H1 (cell line): ENCODE results near the gene CACNA2D3. TPM values are rescaled to one million over a fixed set of nuclear protein-coding genes. Genes with fewer than 3 reads are reported as not detected.
A peak's percentile ranks its signal among the peaks of the same experiment; 100 is the strongest.

ENCODE experiments used
- CTCF ChIA-PET: fragments of 300-600 bp; sonication (Branson Sonifier 250); formaldehyde crosslinking; loops from one replicate; lab custom pipeline; 2021; ENCODE audit not compliant: partially characterized antibody; lab: Charles Lee
- POLR2A ChIA-PET: fragments of 300-600 bp; sonication (Branson Sonifier 250); formaldehyde crosslinking; loops from one replicate; lab custom pipeline; 2021; ENCODE audit warnings: inconsistent platforms; ENCODE audit not compliant: partially characterized antibody; lab: Charles Lee
- DNase-seq, 2 experiments: peaks; one replicate each; pipeline versions ENCODE4 v3.0.0 to v3.0.0-alpha.2; 2010 to 2022; ENCODE audit warnings: low spot score in 2 of 2, low read depth in 1 of 2, mixed read lengths in 1 of 2
- FAIRE-seq: peaks from 2 replicates; lab custom pipeline; 2011; peaks lifted over from hg19 to GRCh38; lab: Jason Lieb, UNC
- H2AFZ ChIP-seq: 2 replicates; pipeline ENCODE4 v1.8.1; 2012; ENCODE audit warnings: low read length, inconsistent platforms
- H2AK5ac ChIP-seq: 2 replicates; pipeline ENCODE4 v1.6.1; 2013; ENCODE audit warnings: low read depth, low read length
- H2BK120ac ChIP-seq: replicated peaks from 2 replicates; pipeline ENCODE3; 2013; ENCODE audit warnings: low read depth, low read length, inconsistent platforms
- H2BK12ac ChIP-seq: 2 replicates; pipeline ENCODE4 v1.6.1; 2013; ENCODE audit warnings: low read depth, low read length
- H2BK15ac ChIP-seq: 2 replicates; pipeline ENCODE4 v1.6.1; 2013; ENCODE audit warnings: low read length
- H2BK20ac ChIP-seq: 2 replicates; pipeline ENCODE4 v1.6.1; 2013; ENCODE audit warnings: low read length
- H2BK5ac ChIP-seq: 2 replicates; pipeline ENCODE4 v1.6.1; 2013; ENCODE audit warnings: low read depth, low read length
- H3K14ac ChIP-seq: 2 replicates; pipeline ENCODE4 v1.6.1; 2013; ENCODE audit warnings: inconsistent platforms; ENCODE audit not compliant: insufficient read length
- H3K18ac ChIP-seq: 2 replicates; pipeline ENCODE4 v1.6.1; 2013; ENCODE audit warnings: low read length; ENCODE audit errors: extremely low read depth
- H3K23ac ChIP-seq: 2 replicates; pipeline ENCODE4 v1.6.1; 2013; ENCODE audit warnings: inconsistent platforms; ENCODE audit not compliant: insufficient read length
- H3K23me2 ChIP-seq: 2 replicates; pipeline ENCODE4 v1.6.1; 2013; ENCODE audit warnings: low read depth, low read length
- H3K27ac ChIP-seq: 2 replicates; pipeline ENCODE4 v1.6.1; 2011; ENCODE audit warnings: low read depth, low read length, inconsistent platforms
- H3K27me3 ChIP-seq, 4 experiments: replicated peaks in 1 of 4; 1 replicate in 1 of 4; 2 replicates in 3 of 4; pipeline versions ENCODE4 v1.6.1 to v1.8.1; 2011 to 2013; ENCODE audit warnings: low read length in 3 of 4, mild to moderate bottlenecking in 3 of 4, inconsistent platforms in 2 of 4, mixed read lengths in 2 of 4, moderate library complexity in 1 of 4; ENCODE audit not compliant: control insufficient read depth in 3 of 4, insufficient read depth in 3 of 4; ENCODE audit errors: extremely low read depth in 1 of 4
- H3K36me3 ChIP-seq, 4 experiments: 2 replicates each; pipeline versions ENCODE4 v1.6.1 to v1.8.1; 2011 to 2013; ENCODE audit warnings: mild to moderate bottlenecking in 4 of 4, low read length in 3 of 4, moderate library complexity in 2 of 4, control low read depth in 1 of 4, inconsistent platforms in 1 of 4; ENCODE audit not compliant: insufficient read depth in 4 of 4, control insufficient read depth in 2 of 4
- H3K4ac ChIP-seq: replicated peaks from 2 replicates; pipeline ENCODE3; 2013; ENCODE audit warnings: low read length, low read depth, mixed read lengths, inconsistent platforms; ENCODE audit not compliant: insufficient read length
- H3K4me1 ChIP-seq, 4 experiments: replicated peaks in 1 of 4; 1 replicate in 1 of 4; 2 replicates in 3 of 4; pipeline versions ENCODE4 v1.6.1 to v1.8.1; 2011 to 2013; ENCODE audit warnings: low read length in 3 of 4, inconsistent platforms in 2 of 4, mixed read lengths in 1 of 4; ENCODE audit not compliant: insufficient read depth in 4 of 4, control insufficient read depth in 3 of 4
- H3K4me2 ChIP-seq, 2 experiments: 2 replicates each; pipeline versions ENCODE4 v1.6.1 to v1.8.1; 2011 to 2013; ENCODE audit warnings: low read depth in 2 of 2, low read length in 2 of 2, control low read depth in 1 of 2, inconsistent platforms in 1 of 2, mild to moderate bottlenecking in 1 of 2; ENCODE audit not compliant: insufficient read depth in 1 of 2
- H3K4me3 ChIP-seq, 4 experiments: fragments of 200-600, 300-600 bp in 1 of 4; sonication (generic), shearing (Covaris generic), sonication (Bioruptor Twin) in 1 of 4; 2 replicates each; pipeline versions ENCODE4 v1.5.1 to v1.8.1; 2011 to 2016; ENCODE audit warnings: low read length in 4 of 4, low read depth in 3 of 4, control low read depth in 2 of 4, inconsistent platforms in 2 of 4, mild to moderate bottlenecking in 2 of 4, mixed read lengths in 1 of 4, moderate library complexity in 1 of 4; ENCODE audit not compliant: insufficient read depth in 2 of 4; ENCODE audit errors: extremely low read depth in 1 of 4
- H3K56ac ChIP-seq: replicated peaks from 2 replicates; pipeline ENCODE3; 2013; ENCODE audit warnings: low read depth, mild to moderate bottlenecking, mixed read lengths, low read length, inconsistent platforms; ENCODE audit not compliant: insufficient read length
- H3K79me1 ChIP-seq: 2 replicates; pipeline ENCODE4 v1.6.1; 2013; ENCODE audit warnings: low read depth, low read length, control low read depth
- H3K79me2 ChIP-seq, 2 experiments: 2 replicates each; pipeline versions ENCODE4 v1.6.1 to v1.8.1; 2012 to 2013; ENCODE audit warnings: low read length in 2 of 2, mild to moderate bottlenecking in 2 of 2, inconsistent platforms in 1 of 2; ENCODE audit not compliant: insufficient read depth in 2 of 2, control insufficient read depth in 1 of 2
- H3K9ac ChIP-seq, 4 experiments: replicated peaks in 1 of 4; 1 replicate in 1 of 4; 2 replicates in 3 of 4; pipeline versions ENCODE4 v1.6.1 to v1.8.1; 2011 to 2013; ENCODE audit warnings: low read depth in 3 of 4, low read length in 3 of 4, control low read depth in 2 of 4, mild to moderate bottlenecking in 2 of 4, moderate library complexity in 2 of 4, inconsistent platforms in 1 of 4; ENCODE audit errors: extremely low read depth in 1 of 4
- H3K9me3 ChIP-seq, 2 experiments: 2 replicates each; pipeline versions ENCODE4 v1.6.1 to v1.8.1; 2012 to 2013; ENCODE audit warnings: mild to moderate bottlenecking in 2 of 2, moderate library complexity in 2 of 2, control low read depth in 1 of 2, inconsistent platforms in 1 of 2, low read depth in 1 of 2, low read length in 1 of 2, mixed read lengths in 1 of 2; ENCODE audit not compliant: insufficient read depth in 2 of 2
- H4K20me1 ChIP-seq, 2 experiments: replicated peaks in 1 of 2; 2 replicates each; pipeline versions ENCODE3 to v1.8.1; 2011 to 2013; ENCODE audit warnings: inconsistent platforms in 2 of 2, low read length in 2 of 2, mild to moderate bottlenecking in 1 of 2; ENCODE audit not compliant: insufficient read depth in 2 of 2, control insufficient read depth in 1 of 2
- H4K5ac ChIP-seq: 2 replicates; pipeline ENCODE4 v1.6.1; 2013; ENCODE audit warnings: low read length, low read depth, mixed read lengths, inconsistent platforms; ENCODE audit not compliant: insufficient read length
- H4K8ac ChIP-seq: 2 replicates; pipeline ENCODE4 v1.8.0; 2013; ENCODE audit warnings: mild to moderate bottlenecking, moderate library complexity, low read length, inconsistent platforms; ENCODE audit not compliant: insufficient read depth; ENCODE audit errors: extremely low read depth
- H4K91ac ChIP-seq: replicated peaks from 2 replicates; pipeline ENCODE3; 2013; ENCODE audit warnings: low read length, mixed read lengths, inconsistent platforms; ENCODE audit not compliant: insufficient read length
- WGBS, 2 experiments: shearing (Covaris generic) in 1 of 2; methylation state at CpG; one replicate each; pipeline versions ENCODE4 v1.1.6 to v1.1.7; 2013 to 2015; ENCODE audit warnings: low lambda C conversion rate in 2 of 2, mixed read lengths in 2 of 2, inconsistent platforms in 1 of 2, low coverage in 1 of 2, missing lambda C conversion rate in 1 of 2; ENCODE audit not compliant: insufficient replicate concordance in 2 of 2, insufficient coverage in 1 of 2, insufficient read length in 1 of 2; ENCODE audit errors: extremely low coverage in 1 of 2, missing lambda C conversion rate in 1 of 2; 5-methylcytosine and 5-hydroxymethylcytosine counted together
- polyA plus RNA-seq, 7 experiments: library from polyadenylated mRNA; depleted of rRNA in 3 of 7; stranded (reverse) in 5 of 7; unstranded in 2 of 7; fragments of >200 nt in 5 of 7; fragments of 200-250 nt in 2 of 7; gene quantifications; 1 replicate in 5 of 7; 2 replicates in 1 of 7; 4 replicates in 1 of 7; pipeline versions ENCODE4 v1.2.1 to v1.2.3, GENCODE V29; 2011 to 2013; ENCODE audit warnings: missing spikeins in 2 of 7, mixed read lengths in 2 of 7
- total RNA-seq: library from RNA; stranded (reverse); fragmentation: NEBNext Ultra II Directional; extraction: Animal tissue kit (Norgen Biotek cat#: 25700); gene quantifications from 2 replicates; pipeline ENCODE4 v1.2.1, GENCODE V29; 2021

CACNA2D3 gene
- total and polyA plus RNA-seq, 2 of the 8 experiments (the other 6 are each of a cell fraction or from before 2014, with no cell fraction given): 1.5 to 1.8 TPM

GRCh38 chr3:54344601-54345231 lies 222.4 kb downstream of the CACNA2D3 start:
- Histone ChIP-seq H3K4me1 (peaks cover 1 to 10% (median 4%) of the 10 kb centered on the region in 4 experiments; a peak in 4 of 7 replicates), H3K4me2 (no peak overlapping the region), H2BK15ac (no peak overlapping the region), H2BK120ac (no peak overlapping the region), H4K91ac (no peak overlapping the region), H2AFZ (no peak overlapping the region), H3K27me3 (no peaks in the 10 kb centered on the region), H3K79me1 (no peaks in the 10 kb centered on the region), H3K18ac (0 out of 2 replicates have a peak overlapping the region, but pooled peaks have one; percentile 38), H2BK5ac (no peak overlapping the region), H2BK12ac (peak overlapping the region; percentile 76; the same call in 1 of the 2 replicates), H3K4ac (no peak overlapping the region), H4K8ac (no peak overlapping the region), H2AK5ac (no peak overlapping the region), H4K5ac (no peak overlapping the region), H3K23ac (no peak overlapping the region), H3K14ac (no peak overlapping the region), H3K23me2 (no peaks in the 10 kb centered on the region; the same call in 1 of the 2 replicates), H3K56ac (no peak overlapping the region), H3K36me3 (no peaks in the 10 kb centered on the region), H3K9ac (no peak overlapping the region), H3K4me3 (no peak overlapping the region), H3K79me2 (no peaks in the 10 kb centered on the region), H2BK20ac (peak overlapping the region; percentile 84; the same call in 1 of the 2 replicates), H3K9me3 (no peaks in the 10 kb centered on the region), H4K20me1 (no peaks in the 10 kb centered on the region), H3K27ac (no peak overlapping the region)
- FAIRE-seq (no peak), DNase-seq (no peak)
- 63% methylated on average over 8 of the region's 8 CpGs; no CpG with 5 or more reads in 1 of the 2 experiments for WGBS, 2 experiments
- CTCF ChIA-PET: interaction anchor here (0.6 to 1.3 kb wide), 3 partner anchors 26 to 89 kb away, joined by 3 to 4 read pairs (median 3); no protein-coding TSS in a partner anchor
- POLR2A ChIA-PET: no interaction called here
